ENCODE data around the gene PRADC1.

GRCh38 chr2:73239776-73240175 lies 6.7 kb upstream of the PRADC1 start:
- TF ChIP-seq EZH2 (IDR thresholded peaks at IDR 0.05; ENCODE audit: insufficient read depth, poor library complexity, severe bottlenecking) (no peak), EZH2phosphoT487 (IDR thresholded peaks at IDR 0.05; ENCODE audit: insufficient read depth, low read depth) (no peak)

All from GM23248 (cell line).